Colonic mucosa (tissue), 4 donors: ENCODE measurements around the gene RND3. TPM values are rescaled to one million over a fixed set of nuclear protein-coding genes. Genes with fewer than 3 reads are reported as not detected.

Experiments
- DNase-seq: peaks from one replicate; pipeline ENCODE4 v3.0.0-alpha.2; 2020
- H3K27ac ChIP-seq: fragments of 200-600 bp; one replicate; pipeline ENCODE4 v1.8.0; 2021
- H3K27me3 ChIP-seq: fragments of 200-600 bp; one replicate; pipeline ENCODE4 v1.8.0; 2021
- H3K36me3 ChIP-seq: fragments of 200-600 bp; one replicate; pipeline ENCODE4 v1.8.0; 2021
- H3K4me1 ChIP-seq: fragments of 200-600 bp; one replicate; pipeline ENCODE4 v1.8.0; 2021; ENCODE audit warnings: mild to moderate bottlenecking
- H3K4me3 ChIP-seq: fragments of 200-600 bp; one replicate; pipeline ENCODE4 v1.8.0; 2021
- H3K9ac ChIP-seq, 2 donors: one replicate each; pipeline ENCODE4 v1.7.0; 2013; ENCODE audit warnings: control low read depth in 2 of 2, low read depth in 2 of 2, low read length in 2 of 2
- H3K9me3 ChIP-seq: fragments of 200-600 bp; one replicate; pipeline ENCODE4 v1.8.0; 2021
- intact Hi-C: fragments of 100-400 bp; cut with DNase I; formaldehyde crosslinking; loops from one replicate; pipeline ENCODE4 v1.14.1; 2022
- total RNA-seq, 2 donors: library from RNA; stranded (reverse); fragmentation: NEBNext Ultra II Directional in 1 of 2; extraction: Animal tissue kit (Norgen Biotek cat#: 25700) in 1 of 2; gene quantifications; one replicate each; pipeline ENCODE4 v1.2.1, GENCODE V29; 2021
- TF ChIP-seq, protein P1 (sequence below): fragments of 200-600 bp; IDR thresholded peaks from one replicate; pipeline ENCODE4 v1.8.0; 2022; ENCODE audit warnings: antibody characterized with exemption, mild to moderate bottlenecking
- donor health status: healthy.
- donor health status: DM: no; HTN: no; CAD: no.
- donor health status: DM: no; HTN: no; CAD: no.

Gene RND3
- total RNA-seq, 2 donors from 2014 or later, result 26.8 to 57.1 TPM

GRCh38 chr2:150431561-150432311, 55.7 kb downstream of the RND3 start:
- no peaks in the 10 kb centered on the region for H3K4me1 ChIP-seq
- H3K27me3 ChIP-seq, result no peaks in the 10 kb centered on the region
- TF ChIP-seq, protein P1, sequence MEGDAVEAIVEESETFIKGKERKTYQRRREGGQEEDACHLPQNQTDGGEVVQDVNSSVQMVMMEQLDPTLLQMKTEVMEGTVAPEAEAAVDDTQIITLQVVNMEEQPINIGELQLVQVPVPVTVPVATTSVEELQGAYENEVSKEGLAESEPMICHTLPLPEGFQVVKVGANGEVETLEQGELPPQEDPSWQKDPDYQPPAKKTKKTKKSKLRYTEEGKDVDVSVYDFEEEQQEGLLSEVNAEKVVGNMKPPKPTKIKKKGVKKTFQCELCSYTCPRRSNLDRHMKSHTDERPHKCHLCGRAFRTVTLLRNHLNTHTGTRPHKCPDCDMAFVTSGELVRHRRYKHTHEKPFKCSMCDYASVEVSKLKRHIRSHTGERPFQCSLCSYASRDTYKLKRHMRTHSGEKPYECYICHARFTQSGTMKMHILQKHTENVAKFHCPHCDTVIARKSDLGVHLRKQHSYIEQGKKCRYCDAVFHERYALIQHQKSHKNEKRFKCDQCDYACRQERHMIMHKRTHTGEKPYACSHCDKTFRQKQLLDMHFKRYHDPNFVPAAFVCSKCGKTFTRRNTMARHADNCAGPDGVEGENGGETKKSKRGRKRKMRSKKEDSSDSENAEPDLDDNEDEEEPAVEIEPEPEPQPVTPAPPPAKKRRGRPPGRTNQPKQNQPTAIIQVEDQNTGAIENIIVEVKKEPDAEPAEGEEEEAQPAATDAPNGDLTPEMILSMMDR, result no peak
- no peak for DNase-seq
- intact Hi-C loops, result no loop called here
- no peak overlapping the region for H3K27ac ChIP-seq
- H3K36me3 ChIP-seq, result no peaks in the 10 kb centered on the region
- H3K9me3 ChIP-seq, result no peaks in the 10 kb centered on the region
- no peak overlapping the region for H3K4me3 ChIP-seq
- H3K9ac ChIP-seq, result no peak overlapping the region

DNA sequence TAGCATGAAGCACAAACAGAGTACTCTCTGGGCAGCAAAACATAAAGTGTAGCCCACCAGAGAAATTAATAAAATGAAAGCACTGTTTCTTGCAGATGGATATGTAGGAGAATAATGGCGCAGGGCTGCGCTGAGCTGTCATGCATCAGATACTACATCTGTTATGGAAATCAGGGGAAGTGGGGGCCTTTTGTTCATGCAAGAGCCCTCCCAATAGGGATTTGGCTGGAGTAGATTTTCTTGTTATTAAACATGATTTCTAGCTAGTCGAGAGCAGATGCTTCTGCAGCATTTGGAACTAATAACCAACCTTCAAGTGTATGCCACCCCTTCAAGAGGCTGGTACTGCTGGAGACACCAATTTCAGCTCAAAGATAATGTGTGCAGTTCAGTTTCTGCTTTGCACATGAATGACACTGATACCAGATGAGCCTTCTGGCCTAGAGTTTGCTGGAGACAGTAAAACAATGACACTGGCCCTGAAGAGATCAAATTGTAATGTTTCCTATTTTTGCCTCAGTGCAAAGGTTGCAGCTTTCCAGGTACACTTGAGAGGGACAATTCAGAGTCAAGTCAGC, 58.0 kb downstream of the RND3 start:
- no peaks in the 10 kb centered on the region for H3K4me1 ChIP-seq
- no peak overlapping the region for H3K9ac ChIP-seq
- H3K36me3 ChIP-seq, result no peaks in the 10 kb centered on the region
- H3K4me3 ChIP-seq, result no peak overlapping the region
- TF ChIP-seq, protein P1, result no peak
- H3K27ac ChIP-seq, result no peak overlapping the region
- no peaks in the 10 kb centered on the region for H3K9me3 ChIP-seq
- intact Hi-C loops, result no loop called here
- no peak for DNase-seq
- H3K27me3 ChIP-seq, result no peaks in the 10 kb centered on the region

GRCh38 chr2:150428641-150429040, 58.8 kb downstream of the RND3 start:
- TF ChIP-seq, protein P1, result no peak
- no peaks in the 10 kb centered on the region for H3K36me3 ChIP-seq
- no peak overlapping the region for H3K4me3 ChIP-seq
- intact Hi-C loops, result no loop called here
- no peaks in the 10 kb centered on the region for H3K4me1 ChIP-seq
- no peaks in the 10 kb centered on the region for H3K9me3 ChIP-seq
- no peak for DNase-seq
- H3K27ac ChIP-seq, result no peak overlapping the region
- no peak overlapping the region for H3K9ac ChIP-seq
- H3K27me3 ChIP-seq, result no peaks in the 10 kb centered on the region

GRCh38 chr2:150427298-150427697, 60.2 kb downstream of the RND3 start:
- no peaks in the 10 kb centered on the region for H3K36me3 ChIP-seq
- no peaks in the 10 kb centered on the region for H3K9me3 ChIP-seq
- H3K9ac ChIP-seq, result no peak overlapping the region
- no peak overlapping the region for H3K4me3 ChIP-seq
- H3K4me1 ChIP-seq, result no peaks in the 10 kb centered on the region
- intact Hi-C loops, result no loop called here
- TF ChIP-seq, protein P1, result no peak
- DNase-seq, result no peak
- H3K27me3 ChIP-seq, result no peaks in the 10 kb centered on the region
- H3K27ac ChIP-seq, result no peak overlapping the region

DNA sequence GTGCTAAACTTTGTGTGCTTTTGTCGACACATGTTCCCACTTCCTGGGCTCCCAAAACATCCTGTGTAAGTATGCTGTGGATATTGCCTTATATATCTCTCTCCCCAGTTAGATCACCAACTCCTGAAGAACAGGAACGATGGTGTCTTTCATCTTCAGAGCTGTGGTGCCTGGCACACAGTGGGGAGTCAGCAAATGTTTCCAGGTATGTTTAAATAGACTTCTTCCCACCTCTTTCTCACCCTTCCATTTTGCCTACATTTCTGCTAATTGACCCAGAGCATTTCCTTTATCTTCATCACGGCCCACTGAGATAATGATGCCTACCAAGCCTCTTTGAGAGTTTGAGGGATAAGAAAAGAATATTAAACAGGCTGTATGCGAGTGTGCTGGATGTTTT, 60.7 kb downstream of the RND3 start:
- Histone ChIP-seq H3K27me3 (no peaks in the 10 kb centered on the region), H3K4me3 (no peak overlapping the region), H3K9ac (no peak overlapping the region), H3K36me3 (no peaks in the 10 kb centered on the region), H3K9me3 (no peaks in the 10 kb centered on the region), H3K4me1 (no peaks in the 10 kb centered on the region), H3K27ac (no peak overlapping the region)
- intact Hi-C loops, result no loop called here
- DNase-seq, result no peak
- TF ChIP-seq, protein P1, result no peak
